Hematopoietic multipotent progenitor cell treated with erythropoietin and hydrocortisone succinate and interleukin-3 and kit ligand, for 4 days (in vitro differentiated cells): Measurements from ENCODE around the gene DTX2.
A peak's percentile ranks its signal among the peaks of the same experiment; 100 is the strongest.
"Not testable (repeated sequence)": the region's sequence is repeated elsewhere in the genome, so short reads cannot be mapped to it uniquely, and the experiment has no call there.

Experiments used
- DNase-seq: peaks from one replicate; pipeline ENCODE4 v3.0.0-alpha.2; 2015

The DTX2 gene

GRCh38 chr7:76461464-76462101 lies at the start of gene DTX2:
DTX2 (plus strand) TSS chr7:76461709; CDS start chr7:76480510, 18,801 bp downstream.
- DNase-seq: not testable (repeated sequence)

DNA sequence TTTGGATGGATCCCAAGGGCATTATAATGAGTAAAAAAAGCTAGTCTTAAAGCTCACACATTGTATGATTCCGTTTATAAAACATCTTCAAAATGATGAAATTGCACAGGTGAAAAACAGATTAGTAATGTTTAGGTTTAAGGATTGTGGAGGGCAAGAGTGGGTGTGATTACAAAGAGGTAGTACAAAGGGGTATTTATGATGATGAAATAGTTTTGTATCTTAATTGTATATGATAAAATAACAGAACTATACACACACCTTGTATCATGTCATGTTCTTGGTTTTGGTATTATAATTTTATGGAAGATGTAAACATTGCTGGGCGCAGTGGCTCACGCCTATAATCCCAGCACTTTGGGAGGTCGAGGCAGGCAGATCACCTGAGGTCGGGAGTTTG lies 49.3 kb upstream of the DTX2 start:
- DNase-seq: no peak

GRCh38 chr7:76417654-76418310 lies 43.7 kb upstream of the DTX2 start:
- DNase-seq: not testable (repeated sequence)

DNA sequence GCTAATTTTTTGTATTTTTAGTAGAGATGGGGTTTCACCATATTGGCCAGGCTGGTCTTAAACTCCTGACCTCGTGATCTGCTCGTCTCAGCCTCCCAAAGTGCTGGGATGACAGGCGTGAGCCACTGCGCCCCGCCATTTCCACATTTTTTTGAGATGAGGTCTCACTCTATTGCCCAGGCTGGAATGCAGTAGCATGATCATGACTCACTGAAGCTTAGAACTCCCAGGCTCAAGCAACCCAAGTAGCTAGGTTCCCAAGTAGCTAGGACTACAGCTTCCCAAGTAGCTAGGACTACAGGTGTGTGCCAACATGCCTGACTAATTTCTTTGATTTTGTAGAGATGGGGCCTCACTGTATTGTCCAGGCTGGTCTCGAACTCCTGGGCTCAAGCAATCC lies 40.4 kb upstream of the DTX2 start:
- not testable (repeated sequence) for DNase-seq

DNA sequence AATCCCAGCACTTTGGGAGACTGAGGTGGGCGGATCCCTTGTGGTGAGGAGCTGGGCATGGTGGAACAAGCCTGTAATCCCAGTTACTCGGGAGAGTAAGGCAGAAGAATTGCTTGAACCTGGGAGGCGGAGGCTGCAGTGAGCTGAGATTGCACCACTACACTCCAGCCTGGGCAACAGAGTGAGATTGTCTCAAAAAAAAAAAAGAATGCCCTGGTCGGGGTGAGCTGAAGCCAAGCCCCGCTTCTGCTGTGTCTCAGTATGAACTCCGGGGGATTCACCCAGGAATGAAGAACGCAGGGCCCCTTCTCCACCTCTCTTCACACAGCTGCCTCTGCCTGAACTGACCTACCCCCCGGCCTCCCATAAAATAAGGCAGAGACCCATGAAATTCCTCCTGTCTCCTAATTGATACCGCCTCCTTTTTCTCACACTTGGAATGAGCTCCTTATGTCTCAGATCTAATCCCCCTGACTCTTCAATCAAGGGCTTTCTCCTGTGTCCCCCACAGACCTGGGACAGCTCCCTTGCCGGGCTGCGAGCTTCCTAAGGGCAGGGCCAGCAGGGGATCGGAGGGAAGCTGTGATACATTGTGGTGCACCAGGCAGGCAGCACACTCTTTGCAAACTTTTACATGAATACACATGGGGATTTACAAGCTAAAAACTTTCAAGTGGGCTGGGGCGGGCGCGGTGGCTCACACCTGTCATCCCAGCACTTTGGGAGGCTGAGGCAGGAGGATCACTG lies 37.7 kb upstream of the DTX2 start:
- no peak for DNase-seq

DNA sequence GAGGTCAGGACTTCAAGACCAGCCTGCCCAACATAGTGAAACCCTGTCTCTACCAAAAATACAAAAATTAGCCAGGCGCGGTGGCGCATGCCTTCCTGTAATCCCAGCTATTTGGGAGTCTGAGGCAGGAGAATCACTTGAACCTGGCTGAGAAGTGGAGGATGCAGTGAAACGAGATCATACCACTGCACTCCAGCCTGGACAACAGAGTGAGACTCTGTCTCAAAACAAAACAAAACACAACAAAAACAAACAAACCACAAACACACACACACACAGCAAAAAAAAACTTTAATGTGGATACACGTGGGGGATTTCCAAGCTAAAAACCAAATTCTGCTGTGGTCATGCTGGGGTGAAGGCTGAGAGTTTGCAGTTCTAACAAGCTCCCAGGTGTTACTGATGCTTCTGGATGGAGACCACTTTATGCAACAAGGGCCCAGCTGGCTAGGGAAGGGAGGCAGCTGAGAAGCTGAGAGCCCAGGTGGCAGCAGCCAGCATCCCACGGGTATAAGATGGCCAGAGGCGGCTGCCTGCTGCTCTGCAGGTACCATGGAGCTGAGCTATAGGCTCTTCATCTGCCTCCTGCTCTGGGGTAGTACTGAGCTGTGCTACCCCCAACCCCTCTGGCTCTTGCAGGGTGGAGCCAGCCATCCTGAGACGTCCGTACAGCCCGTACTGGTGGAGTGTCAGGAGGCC lies 36.9 kb upstream of the DTX2 start, which contains the start of gene ZP3:
ZP3 (plus strand) TSS at position 538 of the 699 bp plus-strand sequence; CDS start at position 553, 15 bp downstream.
- DNase-seq: no peak

- DNase-seq: no peak
Measured at GRCh38 chr7:76425156-76425555, 36.4 kb upstream of the DTX2 start.

DNA sequence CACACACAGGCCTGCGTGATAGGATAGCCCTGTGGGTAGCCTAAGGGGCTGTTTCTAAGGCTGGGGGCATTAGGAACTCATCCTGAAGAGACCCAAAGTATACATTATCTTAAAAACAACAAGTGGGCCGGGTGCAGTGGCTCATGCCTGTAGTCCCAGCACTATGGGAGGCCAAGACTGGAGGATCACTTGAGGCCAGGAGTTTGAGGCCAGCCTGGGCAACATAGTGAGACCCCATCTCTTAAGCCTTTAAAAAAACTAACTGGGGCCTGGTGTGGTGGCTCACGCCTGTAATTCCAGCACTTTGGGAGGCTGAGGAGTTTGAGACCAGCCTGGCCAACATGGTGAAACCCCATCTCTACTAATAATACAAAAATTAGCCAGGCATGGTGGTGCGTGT lies 36.0 kb upstream of the DTX2 start:
- DNase-seq: not testable (repeated sequence)

GRCh38 chr7:76426246-76426645 lies 35.3 kb upstream of the DTX2 start:
- DNase-seq: no peak

GRCh38 chr7:76427635-76428034 lies 33.9 kb upstream of the DTX2 start:
- DNase-seq: no peak

DNA sequence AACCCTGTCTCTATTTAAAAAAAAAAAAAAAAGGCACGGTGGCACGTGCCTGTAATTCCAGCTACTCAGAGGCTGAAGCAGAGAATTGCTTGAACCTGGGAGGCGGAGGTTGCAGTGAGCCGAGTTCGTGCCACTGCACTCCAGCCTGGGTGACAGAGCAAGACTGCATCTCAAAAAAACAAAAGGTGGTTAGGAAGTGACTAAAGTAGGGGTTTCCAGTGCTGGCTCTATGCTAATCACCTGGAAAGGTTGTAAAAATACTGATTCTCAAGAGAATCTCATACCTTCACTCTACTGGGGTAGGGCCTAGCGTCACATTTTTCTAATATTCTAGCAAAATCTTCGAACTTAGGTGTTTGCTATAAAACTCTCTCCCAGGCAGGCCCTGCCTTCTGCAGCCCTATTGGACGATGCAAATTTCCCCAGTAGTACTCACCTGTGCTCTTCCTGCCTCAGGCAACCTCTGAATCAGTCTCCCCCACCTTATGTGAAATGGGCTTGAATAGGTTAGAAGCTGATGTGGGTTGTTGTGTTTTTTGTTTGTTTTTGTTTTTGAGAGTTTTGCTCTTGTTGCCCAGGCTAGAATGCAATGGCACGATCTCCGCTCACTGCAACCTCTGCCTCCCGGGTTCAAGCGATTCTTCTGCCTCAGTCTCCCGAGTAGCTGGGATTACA lies 33.2 kb upstream of the DTX2 start:
- DNase-seq: no peak

- peak; percentile 91 for DNase-seq
Measured at GRCh38 chr7:76428868-76429805, 32.4 kb upstream of the DTX2 start.

GRCh38 chr7:76430211-76430610 lies 31.3 kb upstream of the DTX2 start:
- DNase-seq: no peak

DNA sequence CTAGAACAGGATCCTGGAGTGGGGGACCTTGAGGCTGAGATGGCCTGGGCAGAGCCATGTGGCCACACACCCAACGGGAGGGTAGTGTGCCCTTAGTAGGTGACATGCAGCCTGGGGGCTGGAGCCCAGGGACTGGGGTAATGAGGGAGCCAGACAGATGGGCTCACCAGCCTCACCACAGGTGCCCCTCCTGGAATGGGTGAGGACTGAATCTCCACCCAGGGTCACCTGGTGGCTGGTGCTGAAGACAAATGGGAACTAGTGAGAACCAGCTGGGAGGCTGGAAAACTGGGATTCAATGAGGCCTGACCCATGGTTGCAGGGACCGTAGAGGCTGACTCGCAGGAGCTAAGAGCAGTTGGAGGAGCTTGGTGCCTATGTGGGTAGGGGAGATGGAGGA lies 30.7 kb upstream of the DTX2 start:
- no peak for DNase-seq

DNA sequence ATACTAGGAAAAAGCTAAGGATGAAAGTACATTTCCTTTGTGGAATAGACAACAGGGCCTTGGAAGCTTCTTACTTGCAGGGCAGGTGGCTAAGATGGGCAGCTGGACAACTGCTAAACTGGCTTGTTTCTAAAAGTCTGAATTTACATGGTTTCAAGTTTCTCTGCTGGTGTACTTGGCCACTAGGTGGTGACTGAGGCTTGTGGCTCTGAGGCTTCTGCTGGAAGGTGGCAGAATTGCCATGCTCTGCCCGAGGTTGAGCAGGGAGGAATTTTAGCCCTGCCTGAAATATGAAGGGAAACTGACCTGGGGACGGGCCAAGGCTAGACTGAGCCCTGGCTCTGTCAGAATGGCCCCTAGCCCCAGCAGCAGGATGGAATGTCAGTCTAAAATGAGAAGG lies 23.6 kb upstream of the DTX2 start:
- DNase-seq: peak; percentile 90

- not testable (repeated sequence) for DNase-seq
Measured at GRCh38 chr7:76439120-76439888, 22.2 kb upstream of the DTX2 start.

- DNase-seq: not testable (repeated sequence)
Measured at GRCh38 chr7:76440404-76440803, 21.1 kb upstream of the DTX2 start.

- not testable (repeated sequence) for DNase-seq
Measured at GRCh38 chr7:76441792-76442191, 19.7 kb upstream of the DTX2 start.

DNA sequence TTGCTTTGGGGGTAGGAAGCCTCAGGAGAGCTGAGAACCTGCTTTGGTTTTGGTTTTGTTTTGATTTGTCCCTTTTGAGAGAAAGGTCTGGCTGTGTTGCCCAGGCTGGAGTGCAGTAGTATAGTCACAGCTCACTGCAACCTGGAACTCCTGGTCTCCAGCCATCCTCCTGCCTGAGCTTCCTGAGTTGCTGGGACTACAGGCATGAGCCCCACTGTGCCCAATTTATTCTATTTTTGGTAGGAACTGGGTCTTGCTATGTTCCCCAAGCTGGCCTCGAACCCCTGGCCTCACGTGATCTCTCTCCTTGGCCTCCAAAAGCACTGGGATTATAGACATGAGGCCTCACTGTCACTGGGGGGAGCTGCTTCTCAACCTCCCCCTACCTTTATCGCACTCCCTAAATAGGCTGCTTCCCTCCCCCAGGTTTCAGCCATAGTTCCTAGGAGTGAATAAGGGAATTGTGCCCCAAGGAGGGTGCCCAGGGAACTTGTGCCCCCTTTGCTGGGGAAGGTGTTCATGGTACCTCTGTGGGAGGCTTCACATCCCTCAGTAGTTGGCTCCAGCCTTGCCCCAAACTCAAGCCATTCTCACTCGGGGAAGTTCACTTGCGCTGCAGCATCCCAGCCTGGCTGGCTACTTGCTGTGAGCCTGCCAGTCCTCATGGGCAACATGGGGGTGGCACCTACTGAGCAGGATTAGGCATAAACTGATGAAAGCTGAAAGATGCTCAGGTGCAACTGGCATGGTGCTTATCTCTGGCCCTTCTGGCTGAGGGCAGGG lies 18.7 kb upstream of the DTX2 start:
- not testable (repeated sequence) for DNase-seq

GRCh38 chr7:76443846-76444245 lies 17.7 kb upstream of the DTX2 start:
- not testable (repeated sequence) for DNase-seq
